ENCODE results near the gene BHLHE41. TPM values are rescaled to one million over a fixed set of nuclear protein-coding genes. Genes with fewer than 3 reads are reported as not detected.

BHLHE41 gene
- total RNA-seq, 1 experiment from 2014 or later: 81.0 TPM

DNA sequence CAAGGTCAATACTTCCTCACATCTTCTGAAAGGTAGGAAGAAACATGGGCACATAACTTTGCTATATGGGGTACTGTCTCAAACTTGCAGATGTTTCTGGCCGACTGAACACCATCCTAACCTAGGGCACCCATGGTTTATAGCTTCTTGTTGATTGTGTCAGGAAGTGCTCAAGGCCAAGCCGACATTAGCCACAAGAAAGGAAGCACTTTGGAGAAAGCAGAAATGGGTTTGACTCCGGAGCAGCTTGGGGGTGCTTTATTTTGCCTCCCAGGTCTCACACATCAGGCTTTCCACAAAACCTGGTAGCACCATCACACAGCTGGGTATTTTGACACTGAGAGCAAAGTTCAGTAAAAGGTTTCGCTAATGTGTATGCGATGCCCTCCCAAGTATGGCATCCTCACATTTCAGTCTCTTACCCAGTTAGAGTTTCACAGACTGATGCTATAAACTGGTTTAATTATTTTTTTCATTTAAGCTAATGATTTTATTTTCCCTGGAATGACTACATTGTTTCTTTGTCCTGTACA is 25.2 kb upstream of the BHLHE41 start:
- Histone ChIP-seq H3K4me1 (ENCODE audit: insufficient read depth, low read length) (peaks cover 37% of the 10 kb centered on the region), H4K20me1 (ENCODE audit: low read length) (no peaks in the 10 kb centered on the region), H3K36me3 (ENCODE audit: low read depth, low read length) (no peaks in the 10 kb centered on the region), H3K27ac (ENCODE audit: low read length) (no peak overlapping the region), H3K9me3 (ENCODE audit: low read length) (no peaks in the 10 kb centered on the region), H3K4me2 (ENCODE audit: low read length) (no peak overlapping the region), H3F3A (ENCODE audit: low read length, unreplicated experiment) (no peaks in the 10 kb centered on the region), H3K9me2 (replicated peaks; ENCODE audit: low read length) (no peaks in the 10 kb centered on the region), H3K4me3 (ENCODE audit: low read length) (no peak overlapping the region), H2AFZ (ENCODE audit: low read length) (no peak overlapping the region), H3K79me2 (ENCODE audit: low read length) (no peaks in the 10 kb centered on the region), H3K27me3 (ENCODE audit: low read length) (no peaks in the 10 kb centered on the region), H3K9ac (ENCODE audit: low read length) (no peak overlapping the region)
- intact Hi-C loops (cut with micrococcal nuclease): no loop called here
- ChIA-PET POLR2A (ENCODE audit: unreplicated experiment) (no interaction called here), CTCF (interaction anchor here (0.6 kb wide), 1 partner anchor 48 kb away, joined by 3 read pairs; no protein-coding TSS in a partner anchor)
- TF ChIP-seq CTCF (conservative IDR thresholded peaks at IDR 0.05; ENCODE audit: low read depth, low read length) (no peak), EZH2phosphoT487 (IDR thresholded peaks at IDR 0.05; ENCODE audit: borderline replicate concordance, low read length) (no peak), EZH2 (IDR thresholded peaks at IDR 0.05; ENCODE audit: low read length, unreplicated experiment) (no peak)
- ATAC-seq (no peak), DNase-seq (no peak)
- BruUV-seq (replicated peaks): no TSS peak

- H3K9ac ChIP-seq (ENCODE audit: low read length): no peak overlapping the region
- no peak overlapping the region for H2AFZ ChIP-seq (ENCODE audit: low read length)
- intact Hi-C loops (cut with micrococcal nuclease): no loop called here
- H3K79me2 ChIP-seq (ENCODE audit: low read length): no peaks in the 10 kb centered on the region
- no TSS peak for BruUV-seq (replicated peaks)
- H3F3A ChIP-seq (ENCODE audit: low read length, unreplicated experiment): no peaks in the 10 kb centered on the region
- no peaks in the 10 kb centered on the region for H3K36me3 ChIP-seq (ENCODE audit: low read depth, low read length)
- no peak overlapping the region for H3K4me3 ChIP-seq (ENCODE audit: low read length)
- ChIA-PET CTCF (no interaction called here), POLR2A (ENCODE audit: unreplicated experiment) (no interaction called here)
- H3K4me2 ChIP-seq (ENCODE audit: low read length): no peak overlapping the region
- ATAC-seq (no peak), DNase-seq (no peak)
- no peaks in the 10 kb centered on the region for H3K9me2 ChIP-seq (replicated peaks; ENCODE audit: low read length)
- H4K20me1 ChIP-seq (ENCODE audit: low read length): no peaks in the 10 kb centered on the region
- H3K27ac ChIP-seq (ENCODE audit: low read length): no peak overlapping the region
- peaks cover 22% of the 10 kb centered on the region for H3K4me1 ChIP-seq (ENCODE audit: insufficient read depth, low read length)
- H3K9me3 ChIP-seq (ENCODE audit: low read length): no peaks in the 10 kb centered on the region
- no peaks in the 10 kb centered on the region for H3K27me3 ChIP-seq (ENCODE audit: low read length)
- TF ChIP-seq EZH2 (IDR thresholded peaks at IDR 0.05; ENCODE audit: low read length, unreplicated experiment) (no peak), CTCF (conservative IDR thresholded peaks at IDR 0.05; ENCODE audit: low read depth, low read length) (no peak), EZH2phosphoT487 (IDR thresholded peaks at IDR 0.05; ENCODE audit: borderline replicate concordance, low read length) (no peak)
Measured at GRCh38 chr12:26148291-26148690, 23.5 kb upstream of the BHLHE41 start.

DNA sequence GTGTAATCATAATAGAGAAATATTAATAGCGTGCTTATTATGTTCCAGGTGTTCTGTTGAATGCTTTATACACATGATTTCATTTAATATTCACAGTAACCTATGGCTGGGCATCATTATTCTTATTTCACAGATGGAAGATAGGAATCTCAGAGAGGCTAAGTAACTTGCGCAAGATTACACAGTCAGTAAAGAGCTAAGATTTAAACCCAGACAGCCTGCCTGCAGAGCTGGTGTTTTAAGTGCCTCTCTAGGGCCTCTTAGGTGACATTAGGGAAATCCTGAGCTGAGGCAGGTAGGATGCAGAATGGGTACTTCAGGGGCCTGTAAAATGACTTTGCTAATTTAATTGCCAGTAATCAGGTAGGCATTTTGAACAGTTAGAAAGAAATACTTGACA is 18.5 kb upstream of the BHLHE41 start:
- no peak overlapping the region for H2AFZ ChIP-seq (ENCODE audit: low read length)
- ChIA-PET POLR2A (ENCODE audit: unreplicated experiment) (no interaction called here), CTCF (no interaction called here)
- intact Hi-C loops (cut with micrococcal nuclease): no loop called here
- H3K9ac ChIP-seq (ENCODE audit: low read length): no peak overlapping the region
- H4K20me1 ChIP-seq (ENCODE audit: low read length): no peaks in the 10 kb centered on the region
- DNase-seq: no peak
- TF ChIP-seq EZH2phosphoT487 (IDR thresholded peaks at IDR 0.05; ENCODE audit: borderline replicate concordance, low read length) (no peak), CTCF (conservative IDR thresholded peaks at IDR 0.05; ENCODE audit: low read depth, low read length) (no peak), EZH2 (IDR thresholded peaks at IDR 0.05; ENCODE audit: low read length, unreplicated experiment) (no peak)
- no peak overlapping the region for H3K27ac ChIP-seq (ENCODE audit: low read length)
- no peaks in the 10 kb centered on the region for H3K36me3 ChIP-seq (ENCODE audit: low read depth, low read length)
- no peak overlapping the region for H3K4me2 ChIP-seq (ENCODE audit: low read length)
- no peaks in the 10 kb centered on the region for H3K79me2 ChIP-seq (ENCODE audit: low read length)
- no peak for ATAC-seq
- H3K9me3 ChIP-seq (ENCODE audit: low read length): no peaks in the 10 kb centered on the region
- no TSS peak for BruUV-seq (replicated peaks)
- no peaks in the 10 kb centered on the region for H3K27me3 ChIP-seq (ENCODE audit: low read length)
- H3K9me2 ChIP-seq (replicated peaks; ENCODE audit: low read length): no peaks in the 10 kb centered on the region
- no peaks in the 10 kb centered on the region for H3F3A ChIP-seq (ENCODE audit: low read length, unreplicated experiment)
- no peaks in the 10 kb centered on the region for H3K4me1 ChIP-seq (ENCODE audit: insufficient read depth, low read length)
- H3K4me3 ChIP-seq (ENCODE audit: low read length): no peak overlapping the region

Measured in PC-3 (cell line).